ENCODE data around the gene ZNF532. TPM values are rescaled to one million over a fixed set of nuclear protein-coding genes. Genes with fewer than 3 reads are reported as not detected.
A peak's percentile ranks its signal among the peaks of the same experiment; 100 is the strongest.

The ZNF532 gene
- total and polyA plus RNA-seq, 11 donors: 16.0 to 84.4 (median 69.9) TPM

DNA sequence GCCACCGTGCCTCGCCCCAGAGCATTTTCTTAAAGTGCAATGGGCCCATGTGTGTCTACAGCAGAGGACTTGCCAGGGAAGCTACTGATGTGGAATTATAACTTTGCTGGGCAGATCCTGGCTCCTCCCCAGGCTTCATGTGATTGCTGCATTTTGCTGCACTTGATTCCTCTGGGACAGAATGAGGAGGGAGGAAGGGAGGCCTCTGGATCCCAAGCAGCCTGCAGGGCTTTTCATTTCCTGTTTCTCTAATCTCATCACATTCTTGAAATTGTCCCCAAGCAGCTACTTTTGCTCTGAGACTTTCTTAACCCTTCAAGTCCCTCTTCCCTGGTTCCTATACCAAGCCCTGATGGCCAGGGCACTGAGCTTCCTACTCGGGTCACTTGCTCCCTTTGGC, 140.6 kb downstream of the ZNF532 start:
- peaks cover 0 to 9% (median 0%) of the 10 kb centered on the region in 12 donors for H3K9me3 ChIP-seq
- DNase-seq: peak in 4 of 5 donors; percentile 64 to 82 (median 77)
- peak; percentile 78 to 85 (median 83) for ATAC-seq
- H3K27me3 ChIP-seq: no peaks in the 10 kb centered on the region
- TF ChIP-seq, protein P1, sequence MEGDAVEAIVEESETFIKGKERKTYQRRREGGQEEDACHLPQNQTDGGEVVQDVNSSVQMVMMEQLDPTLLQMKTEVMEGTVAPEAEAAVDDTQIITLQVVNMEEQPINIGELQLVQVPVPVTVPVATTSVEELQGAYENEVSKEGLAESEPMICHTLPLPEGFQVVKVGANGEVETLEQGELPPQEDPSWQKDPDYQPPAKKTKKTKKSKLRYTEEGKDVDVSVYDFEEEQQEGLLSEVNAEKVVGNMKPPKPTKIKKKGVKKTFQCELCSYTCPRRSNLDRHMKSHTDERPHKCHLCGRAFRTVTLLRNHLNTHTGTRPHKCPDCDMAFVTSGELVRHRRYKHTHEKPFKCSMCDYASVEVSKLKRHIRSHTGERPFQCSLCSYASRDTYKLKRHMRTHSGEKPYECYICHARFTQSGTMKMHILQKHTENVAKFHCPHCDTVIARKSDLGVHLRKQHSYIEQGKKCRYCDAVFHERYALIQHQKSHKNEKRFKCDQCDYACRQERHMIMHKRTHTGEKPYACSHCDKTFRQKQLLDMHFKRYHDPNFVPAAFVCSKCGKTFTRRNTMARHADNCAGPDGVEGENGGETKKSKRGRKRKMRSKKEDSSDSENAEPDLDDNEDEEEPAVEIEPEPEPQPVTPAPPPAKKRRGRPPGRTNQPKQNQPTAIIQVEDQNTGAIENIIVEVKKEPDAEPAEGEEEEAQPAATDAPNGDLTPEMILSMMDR (IDR thresholded peaks at IDR 0.05): no peak
- peak in 1 of 2 donors; percentile 18 for TF ChIP-seq POLR2A (IDR thresholded peaks at IDR 0.05)
- peak overlapping the region; percentile 48 to 88 (median 72) for H3K27ac ChIP-seq
- no peaks in the 10 kb centered on the region for H3K36me3 ChIP-seq
- intact Hi-C loops (cut with DNase I): loop anchor here in 2 of 10 donors (10.0 kb wide), 1 partner anchor 50 kb away; no protein-coding TSS in a partner anchor
- WGBS, 4 donors: 41 to 58% (median 53%) methylated on average over 3 of the region's 3 CpGs
- no peak overlapping the region for H3K4me3 ChIP-seq
- H3K4me1 ChIP-seq: peaks cover 0 to 41% (median 14%) of the 10 kb centered on the region in 12 donors

GRCh38 chr18:59006461-59007067, 141.9 kb downstream of the ZNF532 start:
- Histone ChIP-seq H3K27ac (peak overlapping the region in 7 of 12 donors; percentile 48 to 88 (median 79)), H3K4me1 (peaks cover 0 to 41% (median 14%) of the 10 kb centered on the region in 12 donors), H3K9me3 (peaks cover 0 to 9% (median 0%) of the 10 kb centered on the region in 12 donors), H3K4me3 (no peak overlapping the region), H3K36me3 (no peaks in the 10 kb centered on the region), H3K27me3 (no peaks in the 10 kb centered on the region)
- DNase-seq: no peak
- intact Hi-C loops (cut with DNase I): loop anchor here in 2 of 10 donors (10.0 kb wide), 1 partner anchor 48 kb away; no protein-coding TSS in a partner anchor
- ATAC-seq: no peak
- 72 to 83% (median 78%) methylated on average over 3 of the region's 3 CpGs for WGBS, 4 donors
- no peak for TF ChIP-seq POLR2A (IDR thresholded peaks at IDR 0.05)
- TF ChIP-seq, protein P1 (IDR thresholded peaks at IDR 0.05): peak in 1 of 12 donors; percentile 5

- Histone ChIP-seq H3K36me3 (no peaks in the 10 kb centered on the region), H3K27me3 (no peaks in the 10 kb centered on the region), H3K4me1 (peaks cover 0 to 41% (median 15%) of the 10 kb centered on the region in 12 donors), H3K27ac (peak overlapping the region in 1 of 12 donors; percentile 86), H3K9me3 (peaks cover 0 to 9% (median 0%) of the 10 kb centered on the region in 12 donors), H3K4me3 (no peak overlapping the region)
- ATAC-seq (no peak), DNase-seq (no peak)
- 64 to 67% (median 65%) methylated on average over 13 of the region's 13 CpGs for WGBS, 4 donors
- TF ChIP-seq POLR2A (IDR thresholded peaks at IDR 0.05): no peak
- TF ChIP-seq, protein P1 (IDR thresholded peaks at IDR 0.05): no peak
- intact Hi-C loops (cut with DNase I): loop anchor here in 2 of 10 donors (10.0 kb wide), 1 partner anchor 46 kb away; no protein-coding TSS in a partner anchor
These were observed 143.8 kb downstream of the ZNF532 start for GRCh38 chr18:59008302-59008974.

- 50 to 95% (median 87%) methylated on average over 1 of the region's 1 CpG for WGBS, 4 donors
- ATAC-seq (peak in 2 of 4 donors; percentile 35 to 36), DNase-seq (no peak)
- Histone ChIP-seq H3K9me3 (peaks cover 0 to 9% (median 0%) of the 10 kb centered on the region in 12 donors), H3K4me3 (no peak overlapping the region), H3K4me1 (peaks cover 0 to 37% (median 11%) of the 10 kb centered on the region in 12 donors), H3K36me3 (no peaks in the 10 kb centered on the region), H3K27me3 (no peaks in the 10 kb centered on the region), H3K27ac (no peak overlapping the region)
- intact Hi-C loops (cut with DNase I): loop anchor here in 2 of 10 donors (10.0 kb wide), 1 partner anchor 45 kb away; no protein-coding TSS in a partner anchor
- TF ChIP-seq, protein P1 (IDR thresholded peaks at IDR 0.05): no peak
- no peak for TF ChIP-seq POLR2A (IDR thresholded peaks at IDR 0.05)
These were observed 145.2 kb downstream of the ZNF532 start for GRCh38 chr18:59009846-59010245.

All from heart left ventricle (tissue), 16 donors.